Measurements from ENCODE around the gene C19orf81.

Gene C19orf81

DNA sequence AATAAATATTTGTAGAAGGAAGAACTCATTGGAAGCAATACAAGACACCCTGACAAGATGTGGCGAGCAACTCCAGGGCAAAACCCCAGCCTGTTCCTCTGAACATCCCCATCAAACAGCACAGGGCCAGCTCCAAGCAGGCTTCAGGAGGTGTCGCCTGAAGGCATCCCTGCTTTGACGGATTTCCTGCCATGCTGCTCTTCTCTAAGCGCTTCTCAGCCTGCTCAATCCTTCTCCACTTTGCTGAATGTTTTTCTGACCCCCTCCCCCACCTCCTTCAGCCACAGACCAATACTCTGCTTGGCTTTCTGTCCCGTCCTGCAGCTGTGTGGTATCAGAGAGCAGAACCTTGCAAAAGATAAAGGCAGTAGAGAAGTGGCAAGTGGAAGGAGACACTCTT is 28.4 kb downstream of the C19orf81 start:
- Histone ChIP-seq H3K9ac (ENCODE audit: low read depth, low read length, poor library complexity, severe bottlenecking) (no peak overlapping the region), H3K9me3 (ENCODE audit: insufficient read depth, low read depth, low read length) (no peaks in the 10 kb centered on the region), H3K9me2 (replicated peaks; ENCODE audit: low read depth, low read length) (no peaks in the 10 kb centered on the region), H2AFZ (ENCODE audit: low read length) (no peak overlapping the region), H3K36me3 (ENCODE audit: insufficient read depth, low read length) (no peaks in the 10 kb centered on the region), H3K79me2 (ENCODE audit: insufficient read depth, low read length) (no peaks in the 10 kb centered on the region), H3K4me2 (ENCODE audit: low read depth, low read length, poor library complexity, severe bottlenecking) (no peak overlapping the region), H3K4me3 (ENCODE audit: low read length, poor library complexity, severe bottlenecking) (no peak overlapping the region), H3K27me3 (ENCODE audit: insufficient read depth, low read length, poor library complexity, severe bottlenecking) (no peaks in the 10 kb centered on the region), H4K20me1 (ENCODE audit: insufficient read depth, low read length, poor library complexity, severe bottlenecking) (no peaks in the 10 kb centered on the region), H3K4me1 (ENCODE audit: insufficient read depth, low read length, poor library complexity, severe bottlenecking) (no peaks in the 10 kb centered on the region), H3F3A (ENCODE audit: low read depth) (no peaks in the 10 kb centered on the region)
- TF ChIP-seq CTCF (conservative IDR thresholded peaks at IDR 0.05; ENCODE audit: low read length) (no peak), EZH2phosphoT487 (IDR thresholded peaks at IDR 0.05; ENCODE audit: borderline replicate concordance) (no peak)

GRCh38 chr19:50678323-50678722 is 29.1 kb downstream of the C19orf81 start:
- no peaks in the 10 kb centered on the region for H3K4me1 ChIP-seq (ENCODE audit: insufficient read depth, low read length, poor library complexity, severe bottlenecking)
- H2AFZ ChIP-seq (ENCODE audit: low read length): no peak overlapping the region
- H3K4me2 ChIP-seq (ENCODE audit: low read depth, low read length, poor library complexity, severe bottlenecking): no peak overlapping the region

GRCh38 chr19:50679177-50680125 is 30.2 kb downstream of the C19orf81 start:
- Histone ChIP-seq H3K4me2 (ENCODE audit: low read depth, low read length, poor library complexity, severe bottlenecking) (no peak overlapping the region), H3K4me3 (ENCODE audit: low read length, poor library complexity, severe bottlenecking) (no peak overlapping the region), H3K4me1 (ENCODE audit: insufficient read depth, low read length, poor library complexity, severe bottlenecking) (no peaks in the 10 kb centered on the region), H4K20me1 (ENCODE audit: insufficient read depth, low read length, poor library complexity, severe bottlenecking) (no peaks in the 10 kb centered on the region), H3F3A (ENCODE audit: low read depth) (no peaks in the 10 kb centered on the region), H3K79me2 (ENCODE audit: insufficient read depth, low read length) (no peaks in the 10 kb centered on the region), H3K27me3 (ENCODE audit: insufficient read depth, low read length, poor library complexity, severe bottlenecking) (no peaks in the 10 kb centered on the region), H3K9ac (ENCODE audit: low read depth, low read length, poor library complexity, severe bottlenecking) (no peak overlapping the region), H3K9me3 (ENCODE audit: insufficient read depth, low read depth, low read length) (no peaks in the 10 kb centered on the region), H3K36me3 (ENCODE audit: insufficient read depth, low read length) (no peaks in the 10 kb centered on the region), H2AFZ (ENCODE audit: low read length) (no peak overlapping the region), H3K9me2 (replicated peaks; ENCODE audit: low read depth, low read length) (no peaks in the 10 kb centered on the region)
- TF ChIP-seq CTCF (conservative IDR thresholded peaks at IDR 0.05; ENCODE audit: low read length) (no peak), EZH2phosphoT487 (IDR thresholded peaks at IDR 0.05; ENCODE audit: borderline replicate concordance) (no peak)

More at GRCh38 chr19:50678323-50678722, 29.1 kb downstream of the C19orf81 start:
- Histone ChIP-seq H3K4me3 (ENCODE audit: low read length, poor library complexity, severe bottlenecking) (no peak overlapping the region), H3K9me3 (ENCODE audit: insufficient read depth, low read depth, low read length) (no peaks in the 10 kb centered on the region), H3K79me2 (ENCODE audit: insufficient read depth, low read length) (no peaks in the 10 kb centered on the region), H3K27me3 (ENCODE audit: insufficient read depth, low read length, poor library complexity, severe bottlenecking) (no peaks in the 10 kb centered on the region), H3K36me3 (ENCODE audit: insufficient read depth, low read length) (no peaks in the 10 kb centered on the region), H3K9me2 (replicated peaks; ENCODE audit: low read depth, low read length) (no peaks in the 10 kb centered on the region), H4K20me1 (ENCODE audit: insufficient read depth, low read length, poor library complexity, severe bottlenecking) (no peaks in the 10 kb centered on the region), H3F3A (ENCODE audit: low read depth) (no peaks in the 10 kb centered on the region), H3K9ac (ENCODE audit: low read depth, low read length, poor library complexity, severe bottlenecking) (no peak overlapping the region)
- no peak for TF ChIP-seq CTCF (conservative IDR thresholded peaks at IDR 0.05; ENCODE audit: low read length)
- no peak for TF ChIP-seq EZH2phosphoT487 (IDR thresholded peaks at IDR 0.05; ENCODE audit: borderline replicate concordance)
